Loucy (cell line): Measurements from ENCODE around the gene UBE2Q1.

Source experiments
- EZH2phosphoT487 ChIP-seq: fragments of 200-600 bp; IDR thresholded peaks from 2 replicates; pipeline ENCODE4 v1.6.1; 2018; ENCODE audit warnings: antibody characterized with exemption, mild to moderate bottlenecking, moderate library complexity, borderline replicate concordance
- TF ChIP-seq, protein P1 (sequence below): fragments of 200-600 bp; sonication (generic); conservative IDR thresholded peaks from 2 replicates; pipeline ENCODE4 v1.5.1; 2014; ENCODE audit warnings: mild to moderate bottlenecking, antibody characterized with exemption, low read length

DNA sequence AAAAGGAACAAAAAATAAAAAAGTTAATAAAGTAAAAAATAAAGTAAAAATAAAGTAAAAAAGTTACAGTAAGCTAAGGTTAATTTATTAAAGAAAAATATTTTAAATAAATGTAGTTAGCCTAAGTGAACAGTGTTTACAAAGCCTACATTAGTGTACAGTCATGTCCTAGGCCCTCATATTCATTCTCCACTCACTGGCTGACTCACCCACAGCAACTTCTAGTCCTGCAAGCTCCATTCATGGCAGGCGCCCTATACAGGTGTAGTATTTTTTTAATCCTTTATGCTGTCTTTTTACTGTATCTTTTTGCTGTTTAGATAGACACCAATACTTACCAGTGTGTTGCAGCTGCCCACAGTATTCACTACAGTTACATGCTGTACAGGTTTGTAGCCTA lies 37.2 kb upstream of the UBE2Q1 start:
- TF ChIP-seq, protein P1, sequence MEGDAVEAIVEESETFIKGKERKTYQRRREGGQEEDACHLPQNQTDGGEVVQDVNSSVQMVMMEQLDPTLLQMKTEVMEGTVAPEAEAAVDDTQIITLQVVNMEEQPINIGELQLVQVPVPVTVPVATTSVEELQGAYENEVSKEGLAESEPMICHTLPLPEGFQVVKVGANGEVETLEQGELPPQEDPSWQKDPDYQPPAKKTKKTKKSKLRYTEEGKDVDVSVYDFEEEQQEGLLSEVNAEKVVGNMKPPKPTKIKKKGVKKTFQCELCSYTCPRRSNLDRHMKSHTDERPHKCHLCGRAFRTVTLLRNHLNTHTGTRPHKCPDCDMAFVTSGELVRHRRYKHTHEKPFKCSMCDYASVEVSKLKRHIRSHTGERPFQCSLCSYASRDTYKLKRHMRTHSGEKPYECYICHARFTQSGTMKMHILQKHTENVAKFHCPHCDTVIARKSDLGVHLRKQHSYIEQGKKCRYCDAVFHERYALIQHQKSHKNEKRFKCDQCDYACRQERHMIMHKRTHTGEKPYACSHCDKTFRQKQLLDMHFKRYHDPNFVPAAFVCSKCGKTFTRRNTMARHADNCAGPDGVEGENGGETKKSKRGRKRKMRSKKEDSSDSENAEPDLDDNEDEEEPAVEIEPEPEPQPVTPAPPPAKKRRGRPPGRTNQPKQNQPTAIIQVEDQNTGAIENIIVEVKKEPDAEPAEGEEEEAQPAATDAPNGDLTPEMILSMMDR = no peak
- no peak for TF ChIP-seq EZH2phosphoT487
